CD4-positive, alpha-beta T cell treated with Interferon gamma for 1 hour (primary cell): Measurements from ENCODE around the gene ERP29.
"Not testable (repeated sequence)": the region's sequence is repeated elsewhere in the genome, so short reads cannot be mapped to it uniquely, and the experiment has no call there.

Experiments used
- DNase-seq: peaks from one replicate; pipeline ENCODE4 v3.0.0-alpha.2; 2020

The ERP29 gene

DNA sequence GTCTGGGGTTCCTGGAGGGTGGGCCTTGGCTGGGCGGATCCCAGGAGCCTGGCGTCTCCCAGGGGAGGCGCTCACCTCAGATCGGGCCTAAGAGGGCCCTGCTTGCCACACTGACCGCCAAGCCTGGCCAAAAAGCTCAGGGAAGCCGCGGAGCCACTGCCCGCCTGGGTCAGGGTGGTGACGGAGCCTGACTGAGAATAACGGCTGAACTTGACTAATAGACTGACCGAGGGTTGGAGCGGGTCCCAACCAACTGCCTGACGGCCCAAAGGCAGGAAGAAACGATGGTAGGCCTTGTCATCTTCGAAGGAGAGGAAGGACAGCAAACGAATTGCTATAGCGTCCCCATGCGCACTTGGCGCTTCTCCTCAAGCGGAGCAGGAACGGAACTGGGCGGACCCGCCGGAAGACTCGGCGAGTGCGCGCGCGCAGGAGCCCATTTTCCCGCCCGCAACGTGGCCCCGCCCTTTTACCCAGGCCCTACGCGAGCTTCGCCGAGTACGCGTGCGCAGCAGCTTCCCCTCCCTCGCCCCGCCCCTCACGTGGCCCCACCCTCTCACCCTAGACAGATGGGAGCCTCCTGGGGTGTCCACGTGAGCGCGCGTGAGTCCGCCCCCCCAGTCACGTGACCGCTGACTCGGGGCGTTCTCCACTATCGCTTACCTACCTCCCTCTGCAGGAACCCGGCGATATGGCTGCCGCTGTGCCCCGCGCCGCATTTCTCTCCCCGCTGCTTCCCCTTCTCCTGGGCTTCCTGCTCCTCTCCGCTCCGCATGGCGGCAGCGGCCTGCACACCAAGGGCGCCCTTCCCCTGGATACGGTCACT, at the start of gene ERP29, which contains the start of gene TMEM116:
Gene ERP29 (plus strand): TSS at position 652 of the 826 bp plus-strand sequence. CDS start 40 bp downstream, at position 692.
Gene TMEM116 (minus strand): TSS at position 391 of the 826 bp plus-strand sequence. CDS start 7,895 bp downstream, outside the sequence.
- peak; percentile 99 for DNase-seq

DNA sequence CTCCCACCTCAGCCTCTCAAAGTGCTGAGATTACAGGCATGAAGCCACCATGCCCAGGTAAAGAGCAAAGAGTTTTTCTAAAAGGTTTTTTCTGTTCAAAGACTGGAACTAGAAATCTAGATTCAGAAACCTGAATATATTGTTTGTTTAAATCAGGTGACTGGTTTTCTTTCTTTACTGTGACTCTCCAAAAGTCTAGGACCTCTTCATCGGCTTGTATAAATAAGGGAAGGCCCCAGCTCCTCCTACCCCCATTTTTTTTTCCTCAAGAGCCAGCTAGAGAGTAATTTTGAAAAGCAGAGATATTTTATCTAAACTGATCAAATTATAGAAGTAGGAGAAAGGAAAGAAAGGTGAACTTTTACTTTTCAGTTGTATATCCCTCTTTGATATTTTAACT, 48.3 kb upstream of the ERP29 start:
- no peak for DNase-seq

DNA sequence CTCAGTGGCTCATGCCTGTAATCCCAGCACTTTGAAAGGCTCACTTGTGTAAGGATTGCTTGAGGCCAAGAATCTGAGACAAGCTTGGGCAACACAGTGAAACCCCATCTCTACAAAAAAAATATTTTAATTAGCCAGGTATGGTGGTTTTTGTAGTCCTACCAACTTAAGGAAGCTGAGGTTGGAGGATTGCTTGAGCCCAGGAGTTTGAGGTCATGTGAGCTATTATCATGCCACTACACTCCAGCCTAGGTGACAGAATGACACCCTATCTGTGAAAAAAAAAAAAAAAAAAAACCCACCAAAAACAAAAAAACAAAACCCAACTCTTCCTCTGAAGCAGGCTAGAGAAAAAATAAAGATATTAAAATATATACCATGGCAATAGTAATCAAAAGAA, 41.4 kb upstream of the ERP29 start:
- DNase-seq: no peak

DNA sequence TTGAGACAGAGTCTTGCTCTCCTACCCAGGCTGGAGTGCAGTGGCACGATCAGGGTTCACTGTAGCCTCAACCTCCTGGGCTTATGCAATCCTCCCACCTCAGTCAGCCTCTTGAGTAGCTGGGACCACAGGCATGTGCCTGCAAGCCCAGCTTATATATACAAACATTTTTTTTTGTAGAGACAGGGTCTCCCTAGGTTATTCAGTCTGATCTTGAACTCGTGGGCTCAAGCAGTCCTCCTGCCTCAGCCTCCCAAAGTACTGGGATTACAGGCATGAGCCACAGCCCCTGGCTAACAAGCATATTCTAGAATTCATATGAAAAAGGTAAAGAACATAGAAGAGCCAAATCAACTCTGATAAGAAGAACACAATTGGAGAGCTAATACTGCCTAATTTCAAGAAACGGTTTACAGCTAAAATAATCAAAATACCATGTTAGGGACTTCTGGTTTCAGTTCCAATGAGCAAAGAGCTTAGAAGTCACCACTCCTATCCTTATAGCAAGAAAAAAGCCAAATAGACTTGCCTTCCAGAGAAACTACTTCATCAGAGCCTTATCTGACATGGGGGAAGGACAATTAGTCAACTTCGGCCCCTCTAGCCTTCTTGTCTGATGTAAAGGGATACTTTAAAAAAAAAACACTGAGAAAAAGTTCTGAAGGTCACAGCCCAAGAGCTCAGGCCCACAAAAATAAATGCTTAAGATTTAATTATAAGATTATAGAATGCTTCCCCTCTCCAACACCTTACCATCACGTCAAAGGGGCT, 37.9 kb upstream of the ERP29 start:
- DNase-seq: no peak

DNA sequence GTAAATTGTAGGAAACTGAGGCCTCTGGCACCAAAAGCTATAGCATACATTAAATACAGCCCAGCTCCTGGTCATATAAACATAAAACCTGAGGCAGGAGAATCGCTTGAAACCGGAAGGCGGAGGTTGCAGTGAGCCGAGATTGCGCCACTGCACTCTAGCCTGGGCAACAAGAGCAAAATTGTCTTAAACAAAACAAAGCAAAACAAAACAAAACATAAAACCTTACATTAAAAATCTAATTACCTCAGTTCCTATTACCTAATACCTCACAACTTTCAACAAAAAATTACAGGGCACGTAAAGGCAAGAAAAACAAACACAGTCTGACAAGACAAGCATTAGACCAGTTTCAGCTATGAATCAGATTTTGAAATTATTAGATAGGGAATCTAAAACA, 36.9 kb upstream of the ERP29 start:
- no peak for DNase-seq

DNA sequence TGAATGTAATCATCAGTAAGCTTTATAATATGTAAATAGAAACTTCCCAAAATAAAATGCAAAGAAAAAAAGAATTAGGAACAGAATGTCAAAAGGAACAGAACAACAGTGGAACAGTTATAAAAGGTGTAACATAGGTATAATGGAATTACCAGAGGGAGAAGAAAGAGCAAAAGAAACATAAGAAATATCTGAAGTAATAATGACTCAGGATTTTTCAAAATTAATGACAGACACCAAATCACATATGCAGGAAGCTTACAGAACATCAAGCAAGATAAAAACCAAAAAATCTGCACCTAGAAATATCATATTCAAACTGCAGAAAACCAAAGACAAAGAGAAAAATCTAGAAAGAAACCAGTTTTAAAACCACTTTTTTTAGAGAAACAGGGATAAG, 36.4 kb upstream of the ERP29 start:
- no peak for DNase-seq

DNA sequence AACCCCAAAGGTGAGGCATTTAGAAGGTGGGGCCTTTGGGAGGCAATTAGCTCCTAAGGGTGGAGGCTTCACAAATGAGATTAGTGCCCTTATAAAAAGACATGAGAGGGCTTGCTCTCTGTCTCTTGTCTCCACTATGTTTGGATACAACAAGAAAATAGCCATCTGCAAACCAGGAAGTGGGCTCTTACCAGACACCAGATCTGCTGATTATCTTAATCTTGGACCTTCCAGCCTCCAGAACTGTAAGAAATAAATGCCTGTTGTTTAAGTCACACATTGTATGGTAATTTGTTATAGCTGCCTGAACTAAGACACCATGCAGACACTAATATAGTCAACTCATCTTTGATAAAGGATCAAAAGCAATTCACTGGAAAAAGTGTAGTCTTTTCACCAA, 34.7 kb upstream of the ERP29 start:
- DNase-seq: no peak

DNA sequence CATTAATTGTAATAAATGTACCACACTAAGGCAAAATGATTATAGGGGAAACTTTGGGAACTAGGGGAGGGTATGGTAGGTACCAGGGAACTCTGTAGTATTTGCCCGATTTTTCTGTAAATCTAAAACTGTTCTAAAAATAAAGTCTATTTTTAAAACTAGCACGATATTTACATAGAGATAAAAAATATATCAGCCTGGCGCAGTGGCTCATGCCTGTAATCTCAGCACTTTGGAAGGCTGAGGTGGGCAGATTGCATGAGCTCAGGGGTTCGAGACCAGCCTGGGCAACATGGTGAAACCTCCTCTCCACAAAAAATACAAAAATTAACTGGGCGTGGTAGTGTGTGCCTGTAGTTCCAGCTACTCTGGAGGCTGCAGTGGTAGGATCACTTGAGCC, 32.6 kb upstream of the ERP29 start:
- DNase-seq: no peak

DNA sequence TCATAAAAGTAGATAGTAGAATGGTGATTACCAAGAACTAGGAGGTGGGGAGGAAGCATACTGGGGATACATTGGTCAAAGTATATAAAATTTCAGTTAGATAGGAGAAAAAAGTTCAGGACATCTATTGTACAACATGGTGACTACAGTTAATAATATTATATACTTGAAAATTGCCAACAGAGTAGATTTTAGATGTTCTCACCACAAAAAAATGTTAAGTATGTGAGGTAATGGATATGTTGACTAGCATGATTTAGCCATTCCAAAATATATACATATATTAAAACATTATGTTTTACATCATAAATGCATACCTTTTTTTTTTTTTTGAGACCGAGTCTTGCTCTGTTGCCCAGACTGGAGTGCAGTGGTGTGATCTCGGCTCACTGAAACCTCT, 31.2 kb upstream of the ERP29 start:
- DNase-seq: no peak

DNA sequence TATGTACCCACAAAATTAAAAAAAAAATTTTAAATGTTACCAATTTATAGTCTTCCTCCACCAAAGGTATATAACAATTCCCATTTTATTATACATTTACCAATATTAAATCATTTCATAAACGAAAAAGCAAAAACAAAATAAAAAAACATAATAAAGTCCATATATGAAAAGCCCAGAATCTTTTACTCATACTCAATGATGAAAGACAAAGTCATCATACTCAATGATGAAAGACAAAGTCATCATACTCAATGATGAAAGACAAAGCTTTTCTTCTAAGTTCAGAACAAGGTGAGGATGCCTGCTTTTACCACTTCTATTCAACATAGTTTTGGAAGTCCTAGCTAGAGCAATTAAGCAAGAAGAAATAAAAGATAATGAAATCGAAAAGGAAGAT, 28.4 kb upstream of the ERP29 start:
- DNase-seq: no peak

DNA sequence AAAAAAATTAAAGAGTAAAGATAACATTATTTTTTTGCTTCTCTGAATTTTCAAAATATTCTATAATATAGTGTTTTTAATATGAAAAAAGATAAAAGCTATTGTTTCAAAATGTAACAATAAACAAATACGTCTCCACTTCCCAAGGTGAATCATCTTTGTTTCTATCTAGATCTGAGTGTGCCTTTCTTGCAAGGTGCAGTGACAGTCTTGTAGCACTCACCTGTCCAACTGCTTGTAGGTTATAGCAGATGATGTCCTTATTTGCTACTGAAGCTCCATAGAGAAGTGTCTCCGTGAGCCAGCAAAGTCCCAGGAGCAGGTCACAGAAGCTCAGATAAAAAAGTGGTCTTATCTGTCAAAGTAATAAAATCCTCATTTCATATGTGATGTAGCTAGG, 21.7 kb upstream of the ERP29 start:
- DNase-seq: no peak

DNA sequence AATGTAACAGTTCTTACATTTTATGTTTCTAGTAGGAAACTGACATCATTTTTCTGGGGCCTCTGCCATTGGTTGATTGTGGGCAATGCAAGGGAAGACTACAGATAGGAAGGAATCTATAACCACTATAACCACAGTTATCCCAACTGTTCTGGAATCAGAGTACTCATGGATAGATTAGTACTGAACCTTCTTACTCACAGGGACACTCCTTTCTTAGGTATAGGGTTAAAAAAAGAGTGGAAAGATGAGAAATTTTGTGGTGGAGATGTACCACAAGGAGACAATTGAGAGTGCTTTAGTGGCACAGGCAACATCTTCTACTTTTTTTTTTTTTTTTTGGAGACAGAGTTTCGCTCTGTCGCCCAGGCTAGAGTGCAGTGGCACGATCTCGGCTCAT, 21.3 kb upstream of the ERP29 start:
- no peak for DNase-seq

DNA sequence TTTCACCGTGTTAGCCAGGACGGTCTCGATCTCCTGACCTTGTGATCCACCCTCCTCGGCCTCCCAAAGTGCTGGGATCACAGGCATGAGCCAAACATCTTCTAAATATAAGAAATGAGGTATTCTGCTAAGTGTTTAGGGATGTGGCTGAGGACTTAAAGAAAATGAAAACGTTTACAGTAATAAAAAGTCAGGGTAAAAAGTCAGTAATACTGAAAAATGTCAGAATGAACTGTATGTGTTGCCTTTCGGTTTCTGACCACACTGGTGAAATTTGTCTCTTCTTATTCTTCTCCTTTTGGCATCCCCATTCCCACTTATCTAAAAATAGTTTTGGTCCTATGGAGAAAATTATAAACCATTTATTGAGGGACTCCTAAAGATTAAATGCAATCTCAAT, 20.8 kb upstream of the ERP29 start:
- DNase-seq: no peak

DNA sequence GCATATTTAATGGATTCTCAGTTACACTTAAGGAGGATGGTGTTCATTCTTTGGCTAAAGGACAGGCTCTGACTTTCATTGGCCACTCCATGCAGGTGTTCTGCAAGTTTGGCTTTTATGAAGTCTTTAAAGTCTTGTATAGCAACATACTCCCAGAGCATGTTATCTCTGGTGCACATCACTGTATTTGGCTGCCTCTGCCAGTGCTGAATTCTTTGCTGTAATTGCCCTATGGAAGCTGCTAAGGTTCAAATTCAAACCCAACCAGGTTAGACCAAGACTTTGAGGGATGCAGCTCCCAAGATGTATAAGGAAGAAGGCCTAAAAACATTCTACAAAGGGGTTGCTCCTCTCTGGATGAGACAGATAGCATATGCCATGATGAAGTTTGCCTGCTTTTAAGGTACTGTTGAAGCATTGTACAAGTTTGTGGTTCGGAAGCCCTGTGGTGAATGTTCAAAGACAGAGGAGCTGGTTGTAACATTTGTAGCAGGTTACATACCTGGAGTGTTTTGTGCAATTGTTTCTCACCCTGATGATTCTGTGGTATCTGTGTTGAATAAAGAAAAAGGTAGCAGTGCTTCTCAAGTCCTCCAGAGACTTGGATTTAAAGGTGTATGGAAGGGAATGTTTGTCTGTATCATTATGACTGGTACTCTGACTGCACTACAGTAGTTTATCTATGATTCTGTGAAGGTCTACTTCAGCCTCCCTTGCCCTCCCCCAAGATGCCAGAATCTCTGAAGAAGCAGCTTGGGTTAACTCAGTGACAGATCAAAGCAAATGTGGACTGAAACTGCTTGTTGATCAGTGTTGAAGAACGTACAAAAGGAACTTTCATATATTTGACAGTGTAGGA, 19.7 kb upstream of the ERP29 start:
- DNase-seq: no peak

DNA sequence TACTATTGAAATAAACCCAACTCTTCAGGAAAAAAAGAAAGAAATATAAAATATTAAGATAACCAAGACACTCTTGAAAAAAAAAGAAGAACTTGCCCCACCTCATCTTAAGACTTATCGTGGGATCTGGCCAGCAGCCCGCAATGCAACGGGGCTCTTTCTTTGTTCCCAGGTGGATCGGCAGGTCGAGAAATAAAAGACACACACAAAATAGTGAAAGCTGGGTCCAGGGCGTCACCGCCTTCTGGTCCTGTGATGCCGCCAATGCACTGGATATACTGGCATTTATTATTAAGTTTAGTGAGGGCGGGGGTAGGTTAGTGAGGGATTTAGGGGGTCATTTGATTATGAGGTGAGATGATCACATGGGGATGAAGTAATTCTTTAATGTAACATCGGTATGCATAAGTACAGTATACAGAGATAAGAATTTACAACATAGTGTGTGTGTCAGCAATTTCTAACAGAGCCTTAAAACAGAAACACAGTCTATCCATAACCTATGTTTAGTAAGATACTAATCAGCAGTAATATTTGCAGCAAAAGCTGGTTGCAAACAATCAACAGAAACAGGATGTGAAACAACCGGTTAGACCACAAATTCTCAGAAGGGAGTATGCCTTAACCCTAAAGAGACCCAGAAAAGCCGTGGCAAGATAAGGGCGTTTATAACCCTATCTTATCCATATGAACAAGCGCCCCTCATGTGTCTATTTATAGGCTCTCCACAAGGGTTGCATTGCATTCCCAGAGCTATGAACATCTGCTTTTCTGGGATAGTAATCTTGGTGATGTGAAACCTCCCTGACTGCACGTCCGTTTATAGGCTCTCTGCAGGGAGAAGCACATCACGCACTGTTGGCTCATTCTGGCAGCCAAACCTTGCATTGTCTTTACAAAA, 18.8 kb upstream of the ERP29 start:
- not testable (repeated sequence) for DNase-seq

DNA sequence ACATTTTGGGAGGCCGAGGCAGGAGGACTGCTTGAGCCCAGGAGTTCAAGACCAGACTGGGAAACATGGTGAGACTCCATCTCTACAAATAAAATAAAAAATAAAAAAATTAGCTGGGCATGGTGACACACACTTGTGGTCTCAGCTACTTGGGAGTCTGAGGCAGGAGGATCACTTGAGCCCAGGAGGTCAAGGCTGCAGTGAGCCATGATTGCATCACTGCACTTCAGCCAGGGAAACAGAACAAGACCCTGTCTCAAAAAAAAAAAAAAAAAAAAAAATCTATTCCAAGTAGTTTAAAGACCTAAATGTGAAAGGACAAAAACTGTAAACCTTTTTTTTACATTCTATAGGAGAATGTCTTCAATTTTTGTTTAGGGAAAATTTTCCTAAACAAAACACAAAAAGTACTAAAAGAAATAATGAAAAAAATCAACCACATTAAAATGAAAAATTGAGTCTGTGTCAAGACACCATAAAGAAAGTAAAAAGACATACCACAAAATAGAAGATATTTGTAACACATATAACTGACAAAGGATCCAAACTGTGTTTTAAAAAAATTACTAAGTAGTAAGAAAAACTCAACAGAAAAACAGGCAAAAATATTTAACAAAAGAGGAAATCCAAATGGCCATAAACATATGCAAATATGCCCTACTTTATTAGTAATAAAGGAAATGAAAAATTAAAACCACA, 17.3 kb upstream of the ERP29 start:
- no peak for DNase-seq

DNA sequence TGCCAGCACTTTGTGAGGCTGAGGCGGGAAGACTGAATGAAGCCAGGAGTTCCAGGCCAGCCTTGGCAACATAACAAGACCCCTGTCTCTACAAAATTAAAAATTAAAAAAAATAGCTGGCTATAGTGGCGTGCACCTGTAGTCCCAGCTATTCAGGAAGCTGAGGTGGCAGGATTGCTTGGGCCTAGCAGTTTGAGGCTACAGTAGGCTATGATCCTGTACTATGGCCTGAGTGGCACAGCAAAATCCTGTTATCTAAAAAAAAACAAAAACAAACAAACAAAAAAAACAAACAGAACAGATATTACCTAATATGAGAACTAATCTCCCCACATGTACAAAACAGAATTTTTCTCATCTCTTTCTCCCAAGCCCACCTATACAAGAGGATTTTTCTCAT, 15.9 kb upstream of the ERP29 start:
- no peak for DNase-seq

DNA sequence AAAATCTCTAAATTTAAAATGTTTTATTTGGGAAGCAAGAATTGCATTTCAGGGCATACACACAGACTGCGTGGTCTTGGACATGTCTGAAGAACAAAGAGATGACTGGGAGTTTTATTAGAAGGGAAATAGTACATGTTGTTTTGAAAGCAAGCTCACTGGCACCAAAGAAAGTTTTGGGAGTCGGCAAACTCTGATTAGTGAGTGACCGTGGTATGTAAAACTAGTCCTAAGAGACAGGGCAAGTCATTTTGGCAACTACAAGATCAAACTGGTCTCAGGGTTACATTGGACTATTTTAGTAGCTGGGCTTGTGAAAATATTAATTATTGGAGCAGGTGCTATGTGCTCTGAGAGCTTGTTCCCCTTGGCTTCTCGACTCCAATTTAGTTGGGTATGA, 15.2 kb upstream of the ERP29 start:
- no peak for DNase-seq

DNA sequence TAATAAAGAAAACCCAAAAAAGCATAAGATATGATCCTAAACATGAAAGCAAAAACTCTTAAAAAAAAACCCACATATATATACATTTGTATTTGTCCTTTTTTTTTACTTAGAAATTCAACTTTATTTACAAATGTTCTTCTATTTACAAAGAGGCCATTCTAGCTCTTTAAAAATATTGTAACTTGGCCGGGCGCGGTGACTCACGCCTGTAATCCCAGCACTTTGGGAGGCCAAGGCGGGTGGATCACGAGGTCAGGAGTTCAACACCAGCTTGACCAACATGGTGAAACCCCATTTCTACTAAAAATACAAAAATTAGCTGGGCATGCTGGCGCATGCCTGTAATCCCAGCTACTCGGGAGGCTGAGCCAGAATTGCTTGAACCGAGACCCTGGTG, 14.1 kb upstream of the ERP29 start:
- DNase-seq: not testable (repeated sequence)

DNA sequence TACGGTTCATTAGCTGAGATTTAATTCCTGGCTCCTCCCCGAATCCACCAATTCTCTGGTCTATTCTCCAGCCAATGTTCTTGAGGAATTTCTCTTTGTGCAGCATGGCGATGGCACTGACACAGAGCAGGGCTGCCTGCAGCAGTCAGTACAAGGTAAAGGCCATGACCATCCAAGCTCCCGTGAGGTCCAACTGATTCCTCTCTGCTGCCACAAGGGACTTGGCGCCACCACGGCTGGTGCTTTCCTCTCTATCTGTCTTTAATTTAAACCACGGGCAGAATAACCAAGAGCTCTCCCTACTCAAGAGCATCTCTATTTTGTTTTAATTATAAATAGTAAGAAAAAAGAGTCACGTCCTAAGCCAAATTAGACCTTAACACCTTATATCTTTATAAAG, 12.4 kb upstream of the ERP29 start:
- no peak for DNase-seq

DNA sequence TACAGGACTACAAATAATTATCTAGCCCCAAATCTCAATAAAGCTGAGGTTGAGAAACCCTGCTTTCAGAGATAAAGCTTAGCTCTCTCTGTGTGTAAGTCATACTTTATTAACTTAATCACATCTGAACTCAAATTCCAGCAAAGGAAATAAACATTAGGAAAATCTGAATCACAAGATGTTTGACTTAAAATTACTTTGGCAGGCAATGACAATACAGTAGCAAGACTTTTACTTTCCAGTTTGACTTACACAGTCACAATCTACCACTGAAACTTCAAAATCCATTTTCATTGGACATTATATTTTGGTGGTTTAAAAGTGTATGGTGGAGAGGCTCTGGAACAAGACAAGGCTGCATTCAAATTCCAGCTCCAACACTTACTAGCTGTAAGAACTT, 11.7 kb upstream of the ERP29 start:
- no peak for DNase-seq

DNA sequence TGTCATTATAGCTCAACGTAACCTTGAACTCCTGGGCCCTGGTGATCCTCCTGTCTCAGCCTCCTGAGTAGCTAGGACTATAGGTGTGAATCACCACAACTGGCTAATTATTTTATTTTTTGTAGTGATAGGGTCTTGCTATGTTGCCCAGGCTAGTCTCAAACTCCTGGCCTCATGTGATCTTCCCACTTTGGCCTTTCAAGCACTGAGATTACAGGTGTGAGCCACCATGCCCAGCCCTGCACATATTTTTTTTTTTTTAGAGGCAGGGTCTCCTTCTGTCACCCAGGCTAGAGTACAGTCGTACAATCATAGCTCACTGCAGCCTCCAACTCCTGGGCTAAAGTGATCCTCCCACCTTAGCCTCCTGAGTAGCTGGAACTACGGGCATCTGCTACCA, 9.2 kb upstream of the ERP29 start:
- no peak for DNase-seq
